Endometrial microvascular endothelial cells (primary cell): ENCODE data around the gene ABHD17B. TPM values are rescaled to one million over a fixed set of nuclear protein-coding genes. Genes with fewer than 3 reads are reported as not detected.
"Not testable (repeated sequence)": the region's sequence is repeated elsewhere in the genome, so short reads cannot be mapped to it uniquely, and the experiment has no call there.

ENCODE experiments used
- in situ Hi-C: cut with HindIII; loops from 2 replicates; pipeline ENCODE4 v1.10.0; 2017; ENCODE audit warnings: low sequenced_read_pairs, low pct_unique_long_range_greater_than_20kb; ENCODE audit errors: inconsistent ontology term
- total RNA-seq: library from RNA; depleted of rRNA; stranded (reverse); fragments of >200 nt; gene quantifications from one replicate; pipeline ENCODE4 v1.2.3, GENCODE V29; 2015; ENCODE audit errors: inconsistent ontology term

The ABHD17B gene
- total RNA-seq: 12.9 TPM

GRCh38 chr9:71911061-71911907 lies at the start of gene ABHD17B, which contains the start of gene C9orf85:
Gene ABHD17B (minus strand): TSS chr9:71911193. CDS start chr9:71875080, 36,113 bp downstream.
Gene C9orf85 (plus strand): TSS chr9:71911639. CDS start chr9:71911735, 96 bp downstream.
- in situ Hi-C loops: no loop called here

GRCh38 chr9:71955300-71955915 lies 44.4 kb upstream of the ABHD17B start:
- in situ Hi-C loops: no loop called here

GRCh38 chr9:71954652-71955051 lies 43.7 kb upstream of the ABHD17B start:
- in situ Hi-C loops: not testable (repeated sequence)

DNA sequence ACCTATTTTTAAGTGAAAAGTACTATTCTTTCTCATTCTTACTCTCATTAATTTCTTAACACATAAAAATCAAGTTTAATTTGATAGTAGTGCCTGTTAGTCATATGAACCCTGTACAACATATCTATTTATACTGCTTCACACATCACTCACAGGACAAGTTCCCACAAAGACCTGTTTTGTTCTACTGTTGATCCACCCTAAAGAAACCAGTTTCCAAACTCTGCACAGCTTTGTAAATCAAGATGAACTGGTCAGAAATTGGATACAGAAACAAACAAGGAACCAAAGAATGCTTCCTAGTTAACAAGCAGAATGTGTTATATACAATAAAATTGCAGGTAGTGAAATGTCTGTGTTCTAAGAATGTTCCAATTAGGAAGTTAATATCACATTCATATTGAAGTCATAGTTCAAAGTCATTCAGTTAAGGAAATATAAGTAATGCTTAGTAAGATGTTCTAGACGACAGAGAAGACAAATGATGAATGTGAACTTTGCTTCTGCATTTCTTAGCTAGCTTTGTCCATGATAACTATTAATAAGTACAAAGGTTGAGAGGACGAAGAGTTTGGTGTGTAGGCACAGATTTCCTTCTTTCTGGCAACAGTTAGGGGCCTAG lies 33.9 kb upstream of the ABHD17B start:
- in situ Hi-C loops: no loop called here

DNA sequence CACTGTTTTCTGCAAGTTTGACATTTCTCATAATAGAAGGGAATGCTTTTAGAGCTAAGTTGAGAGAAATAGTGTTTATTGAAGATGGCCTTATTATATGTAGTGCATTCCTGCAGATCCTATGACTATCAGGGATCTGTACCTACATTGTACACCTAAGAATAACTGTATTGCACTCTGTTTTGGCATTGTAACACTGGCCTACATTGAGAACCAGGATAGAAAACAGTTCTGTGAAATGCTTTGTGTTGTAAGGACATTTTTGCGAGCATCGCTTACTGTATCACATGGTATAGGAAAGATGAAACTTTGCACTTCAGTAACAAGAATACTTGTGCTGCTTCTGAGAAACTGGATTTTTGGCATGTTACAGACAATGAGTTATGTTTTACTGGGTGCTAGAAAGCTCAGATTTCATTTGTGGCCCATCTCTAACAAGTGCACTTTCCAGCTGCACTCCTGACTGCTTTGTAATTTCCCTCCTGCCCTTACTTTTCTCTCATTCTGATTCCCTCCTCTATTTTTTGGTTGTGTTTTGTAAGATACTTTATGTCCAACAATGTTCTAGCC lies 31.1 kb upstream of the ABHD17B start:
- in situ Hi-C loops: no loop called here

DNA sequence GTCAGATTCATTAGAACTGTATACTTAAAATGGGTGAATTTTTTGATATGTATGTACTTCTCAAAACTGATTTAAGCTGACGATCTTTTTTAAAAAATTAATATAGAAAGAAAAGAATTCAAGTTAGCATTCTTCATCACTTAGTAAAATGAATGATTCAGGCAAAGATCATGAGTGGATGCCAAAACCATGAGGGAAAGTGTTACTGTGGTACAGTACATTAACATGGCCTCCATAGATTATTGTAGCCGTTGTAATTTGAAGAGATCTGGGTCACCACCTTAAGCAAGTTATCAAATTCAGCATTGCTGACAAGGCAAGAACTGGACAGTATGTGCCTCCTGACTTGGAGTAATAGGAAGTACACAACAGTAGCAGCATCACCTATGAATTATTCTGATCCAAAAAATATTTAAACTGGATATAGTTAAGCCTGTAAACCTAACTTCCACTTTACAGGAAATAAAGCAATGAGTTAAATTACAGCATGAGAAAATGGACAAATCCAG lies 30.1 kb upstream of the ABHD17B start:
- in situ Hi-C loops: no loop called here

DNA sequence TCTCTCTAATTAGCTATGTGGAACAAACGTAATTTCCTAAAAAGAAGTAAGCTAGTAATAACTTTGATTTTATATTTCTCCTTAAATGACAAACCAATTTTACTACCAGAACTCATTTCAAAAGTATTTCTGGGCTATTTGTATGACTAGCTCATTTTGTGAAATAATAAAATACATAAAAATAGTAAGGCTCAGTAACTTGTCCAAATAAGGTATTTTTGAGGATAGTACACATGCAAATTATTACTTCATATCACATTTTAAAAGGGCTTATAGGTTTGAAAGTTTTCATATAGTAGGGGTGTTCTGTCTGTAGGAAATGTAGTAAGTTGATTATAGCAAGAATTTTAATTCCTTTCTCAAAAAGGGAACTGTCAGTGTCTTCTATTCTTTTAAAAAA lies 26.9 kb upstream of the ABHD17B start:
- in situ Hi-C loops: no loop called here

GRCh38 chr9:71937070-71937625 lies 26.2 kb upstream of the ABHD17B start:
- in situ Hi-C loops: no loop called here

GRCh38 chr9:71936066-71936465 lies 25.1 kb upstream of the ABHD17B start:
- in situ Hi-C loops: no loop called here

GRCh38 chr9:71931166-71931565 lies 20.2 kb upstream of the ABHD17B start:
- in situ Hi-C loops: no loop called here

DNA sequence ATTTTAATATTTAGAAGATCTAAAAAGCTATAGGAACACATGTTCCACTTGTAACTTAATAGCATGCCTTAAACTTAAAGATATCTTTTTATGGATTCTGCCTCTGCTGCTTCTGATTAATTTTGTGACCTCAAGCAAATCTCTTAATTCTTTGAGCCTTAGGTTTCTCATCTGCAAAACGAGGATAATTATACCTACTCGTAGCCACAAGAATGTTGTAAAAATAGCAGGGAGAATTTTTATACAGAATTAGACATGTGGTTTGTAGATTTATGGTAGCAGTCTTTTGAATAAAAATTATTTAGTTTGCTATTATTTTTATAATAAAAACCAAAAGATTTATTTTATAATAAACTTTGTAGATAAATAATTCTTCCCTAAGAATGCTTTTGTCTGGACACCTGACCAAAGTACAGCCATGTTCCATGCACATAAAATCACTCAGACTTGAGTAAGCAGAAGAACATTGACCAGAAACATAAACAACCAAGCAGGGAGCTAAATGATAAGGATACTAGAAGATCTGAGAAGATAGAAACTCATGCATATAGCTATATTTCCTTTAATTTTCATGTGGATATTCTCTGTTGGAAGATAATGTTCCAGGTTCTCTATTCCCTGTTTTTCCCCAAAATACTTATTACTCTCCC lies 18.9 kb upstream of the ABHD17B start:
- in situ Hi-C loops: no loop called here

GRCh38 chr9:71929223-71929622 lies 18.2 kb upstream of the ABHD17B start:
- in situ Hi-C loops: no loop called here

- in situ Hi-C loops: no loop called here
These were observed 17.8 kb upstream of the ABHD17B start for GRCh38 chr9:71928806-71929205.

DNA sequence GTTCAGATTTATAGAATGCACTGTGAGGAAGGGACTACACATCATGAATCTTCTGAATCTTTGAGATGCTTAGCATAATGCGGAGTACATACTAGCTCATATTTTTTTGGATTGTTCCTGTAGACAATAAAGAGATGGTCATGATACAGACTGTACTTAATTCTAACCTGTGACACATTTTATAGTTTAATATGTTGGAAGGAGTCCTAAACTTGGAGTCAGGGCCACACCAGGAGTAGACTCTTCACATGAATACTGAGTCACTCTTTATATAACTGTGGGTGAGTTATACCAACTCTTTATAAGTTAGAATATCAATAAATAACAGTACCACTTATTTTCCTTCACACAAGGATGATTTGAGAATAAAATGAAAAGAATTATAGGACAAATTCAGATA lies 17.4 kb upstream of the ABHD17B start:
- in situ Hi-C loops: no loop called here

DNA sequence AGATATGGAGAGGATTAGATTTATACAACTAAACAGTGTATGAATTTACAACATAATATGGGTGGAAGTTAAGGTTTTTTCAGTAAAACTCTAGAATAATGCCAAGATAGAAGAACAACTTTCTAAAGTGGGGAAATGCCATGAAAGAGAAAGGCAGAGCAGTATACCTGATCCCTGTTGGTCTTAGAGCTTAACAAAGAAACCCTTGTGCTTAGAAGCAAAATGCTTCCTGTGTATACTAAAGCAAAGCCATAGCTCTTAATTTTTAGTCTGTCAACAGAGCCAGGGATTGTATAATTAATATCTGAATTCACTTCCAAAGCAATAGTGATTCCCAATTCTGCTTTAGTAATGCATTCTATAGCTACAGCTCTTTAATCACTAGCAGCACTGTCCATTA lies 14.8 kb upstream of the ABHD17B start:
- in situ Hi-C loops: no loop called here

GRCh38 chr9:71924576-71924975 lies 13.6 kb upstream of the ABHD17B start:
- in situ Hi-C loops: no loop called here

DNA sequence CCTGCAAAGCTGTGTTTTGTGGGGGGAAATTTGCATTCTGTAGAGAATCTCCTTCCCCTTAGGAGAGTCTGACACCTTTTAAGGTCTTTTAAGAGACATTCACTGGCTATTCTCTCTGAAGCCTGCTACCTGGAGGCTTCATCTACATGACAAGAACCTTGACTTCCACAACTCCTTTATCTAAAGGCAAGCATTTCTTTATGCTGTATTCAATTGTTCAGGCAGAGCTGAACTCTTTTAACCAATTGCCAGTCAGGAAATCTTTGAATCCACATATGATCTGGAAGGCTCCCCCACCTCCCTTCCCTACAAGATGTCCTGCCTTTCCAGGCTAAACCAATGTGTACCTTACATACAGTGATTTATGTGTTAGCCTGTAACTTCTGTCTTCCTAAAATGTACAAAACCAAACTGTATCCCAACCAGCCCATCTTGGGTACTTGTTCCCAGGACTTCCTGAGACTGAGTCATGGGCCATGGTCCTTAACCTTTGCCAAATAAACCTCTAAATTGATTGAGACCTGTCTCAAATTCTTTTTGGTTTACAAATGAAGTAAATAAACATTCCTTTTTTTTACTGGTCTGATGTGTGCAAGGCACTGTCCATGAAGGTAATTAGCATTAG lies 10.3 kb upstream of the ABHD17B start:
- in situ Hi-C loops: no loop called here
